Measurements from ENCODE around the gene BLTP3B. TPM values are rescaled to one million over a fixed set of nuclear protein-coding genes. Genes with fewer than 3 reads are reported as not detected.
"Not testable (repeated sequence)": the region's sequence is repeated elsewhere in the genome, so short reads cannot be mapped to it uniquely, and the experiment has no call there.

The BLTP3B gene
- 21.2 and 28.9 TPM in 2 replicates for polyA plus RNA-seq (2011; rRNA removed)
- polyA minus RNA-seq (2011; rRNA and poly(A)+ RNA removed): 27.1 and 47.8 TPM in 2 replicates

GRCh38 chr12:100142851-100143559 is at the start of gene BLTP3B:
Gene BLTP3B, minus strand, starts transcription at chr12:100142874. Its CDS starts 239 bp downstream, at chr12:100142635.
- peak within 1 kb of the TSS; percentile 95 for H3K4me3 ChIP-seq (ENCODE audit: low read depth, low read length)
- H3K27ac ChIP-seq (ENCODE audit: low read depth, low read length): peak within 1 kb of the TSS; percentile 82
- TF ChIP-seq CTCF (IDR thresholded peaks at IDR 0.05; ENCODE audit: low read depth, low read length): no peak
- ChIA-PET POLR2A (no interaction called here), CTCF (interaction anchor here (1.0 to 3.6 kb wide), 2 partner anchors 10 to 12 kb away, joined by 5 to 23 read pairs; no protein-coding TSS in a partner anchor)
- peak; percentile 13 for DNase-seq (ENCODE audit: low read depth, low spot score)
- no peaks in the 10 kb centered on the region for H3K27me3 ChIP-seq (ENCODE audit: control insufficient read depth, insufficient read depth, low read length)
- H3K9me3 ChIP-seq (ENCODE audit: control insufficient read depth, insufficient read depth, low read length): no peaks in the 10 kb centered on the region

GRCh38 chr12:100189636-100190394 is 47.1 kb upstream of the BLTP3B start:
- Histone ChIP-seq H3K27ac (ENCODE audit: low read depth, low read length) (no peak overlapping the region), H3K27me3 (ENCODE audit: control insufficient read depth, insufficient read depth, low read length) (no peaks in the 10 kb centered on the region), H3K9me3 (ENCODE audit: control insufficient read depth, insufficient read depth, low read length) (peaks cover 6% of the 10 kb centered on the region), H3K4me3 (ENCODE audit: low read depth, low read length) (no peak overlapping the region)
- no peak for DNase-seq (ENCODE audit: low read depth, low spot score)
- ChIA-PET CTCF (no interaction called here), POLR2A (no interaction called here)
- TF ChIP-seq CTCF (IDR thresholded peaks at IDR 0.05; ENCODE audit: low read depth, low read length): no peak

GRCh38 chr12:100188888-100189635 is 46.4 kb upstream of the BLTP3B start:
- H3K27me3 ChIP-seq (ENCODE audit: control insufficient read depth, insufficient read depth, low read length); H3K9me3 ChIP-seq (ENCODE audit: control insufficient read depth, insufficient read depth, low read length); H3K27ac ChIP-seq (ENCODE audit: low read depth, low read length); H3K4me3 ChIP-seq (ENCODE audit: low read depth, low read length); POLR2A ChIA-PET; DNase-seq (ENCODE audit: low read depth, low spot score): not testable (repeated sequence)
- CTCF ChIA-PET: interaction anchor here (0.8 kb wide), 1 partner anchor 34 kb away, joined by 3 read pairs; no protein-coding TSS in a partner anchor

GRCh38 chr12:100187857-100188519 is 45.3 kb upstream of the BLTP3B start:
- no peak overlapping the region for H3K27ac ChIP-seq (ENCODE audit: low read depth, low read length)
- no peak overlapping the region for H3K4me3 ChIP-seq (ENCODE audit: low read depth, low read length)
- H3K27me3 ChIP-seq (ENCODE audit: control insufficient read depth, insufficient read depth, low read length): no peaks in the 10 kb centered on the region
- DNase-seq (ENCODE audit: low read depth, low spot score): no peak
- CTCF ChIA-PET: interaction anchor here (0.8 kb wide), 1 partner anchor 33 kb away, joined by 3 read pairs; no protein-coding TSS in a partner anchor
- POLR2A ChIA-PET: no interaction called here
- no peak for TF ChIP-seq CTCF (IDR thresholded peaks at IDR 0.05; ENCODE audit: low read depth, low read length)
- H3K9me3 ChIP-seq (ENCODE audit: control insufficient read depth, insufficient read depth, low read length): peaks cover 6% of the 10 kb centered on the region

- no peak for DNase-seq (ENCODE audit: low read depth, low spot score)
- CTCF ChIA-PET: no interaction called here
- Histone ChIP-seq H3K27me3 (ENCODE audit: control insufficient read depth, insufficient read depth, low read length) (no peaks in the 10 kb centered on the region), H3K9me3 (ENCODE audit: control insufficient read depth, insufficient read depth, low read length) (peaks cover 6% of the 10 kb centered on the region), H3K4me3 (ENCODE audit: low read depth, low read length) (no peak overlapping the region), H3K27ac (ENCODE audit: low read depth, low read length) (no peak overlapping the region)
- POLR2A ChIA-PET: no interaction called here
- TF ChIP-seq CTCF (IDR thresholded peaks at IDR 0.05; ENCODE audit: low read depth, low read length): no peak
Measured at GRCh38 chr12:100187068-100187467, 44.4 kb upstream of the BLTP3B start.

All from AG04450 (cell line).